Peyer's patch (tissue), 4 donors: Measurements from ENCODE around the gene ZNF24.

Source experiments
- CTCF ChIP-seq, 6 experiments: fragments of 450-650 bp in 4 of 6; fragments of 200-600 bp in 2 of 6; sonication (generic) in 1 of 6; IDR thresholded peaks; one replicate each; pipeline ENCODE4 v1.5.1; 2017 to 2019; ENCODE audit warnings: antibody characterized with exemption in 6 of 6, mild to moderate bottlenecking in 3 of 6, moderate library complexity in 1 of 6
- POLR2A ChIP-seq, 2 donors: fragments of 450-650 bp; IDR thresholded peaks; one replicate each; pipeline ENCODE4 v1.5.1; 2017; ENCODE audit warnings: antibody characterized with exemption in 2 of 2, mild to moderate bottlenecking in 2 of 2, moderate library complexity in 2 of 2

GRCh38 chr18:35334212-35334611 is 10.0 kb downstream of the ZNF24 start:
- no peak for TF ChIP-seq POLR2A (IDR thresholded peaks at IDR 0.05)
- TF ChIP-seq CTCF (IDR thresholded peaks at IDR 0.05) = no peak
